ENCODE data around the gene TCF25.

- TF ChIP-seq, protein P1, sequence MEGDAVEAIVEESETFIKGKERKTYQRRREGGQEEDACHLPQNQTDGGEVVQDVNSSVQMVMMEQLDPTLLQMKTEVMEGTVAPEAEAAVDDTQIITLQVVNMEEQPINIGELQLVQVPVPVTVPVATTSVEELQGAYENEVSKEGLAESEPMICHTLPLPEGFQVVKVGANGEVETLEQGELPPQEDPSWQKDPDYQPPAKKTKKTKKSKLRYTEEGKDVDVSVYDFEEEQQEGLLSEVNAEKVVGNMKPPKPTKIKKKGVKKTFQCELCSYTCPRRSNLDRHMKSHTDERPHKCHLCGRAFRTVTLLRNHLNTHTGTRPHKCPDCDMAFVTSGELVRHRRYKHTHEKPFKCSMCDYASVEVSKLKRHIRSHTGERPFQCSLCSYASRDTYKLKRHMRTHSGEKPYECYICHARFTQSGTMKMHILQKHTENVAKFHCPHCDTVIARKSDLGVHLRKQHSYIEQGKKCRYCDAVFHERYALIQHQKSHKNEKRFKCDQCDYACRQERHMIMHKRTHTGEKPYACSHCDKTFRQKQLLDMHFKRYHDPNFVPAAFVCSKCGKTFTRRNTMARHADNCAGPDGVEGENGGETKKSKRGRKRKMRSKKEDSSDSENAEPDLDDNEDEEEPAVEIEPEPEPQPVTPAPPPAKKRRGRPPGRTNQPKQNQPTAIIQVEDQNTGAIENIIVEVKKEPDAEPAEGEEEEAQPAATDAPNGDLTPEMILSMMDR (IDR thresholded peaks at IDR 0.05) = no peak
- TF ChIP-seq POLR2A (IDR thresholded peaks at IDR 0.05) = no peak
Observed at GRCh38 chr16:89855301-89855945, 18.0 kb upstream of the TCF25 start.

Measured in uterus (tissue), 2 donors.